ENCODE measurements around the gene MRPL53.
"Not testable (repeated sequence)": the region's sequence is repeated elsewhere in the genome, so short reads cannot be mapped to it uniquely, and the experiment has no call there.

The MRPL53 gene

GRCh38 chr2:74454654-74455511 is 17.6 kb downstream of the MRPL53 start, which contains the start of gene INO80B:
TSS of gene INO80B (plus strand) at chr2:74455087. CDS start at chr2:74455117, 30 bp downstream.
- peak; percentile 74 to 99 (median 93) for DNase-seq

GRCh38 chr2:74450570-74451190 is 21.8 kb downstream of the MRPL53 start:
- no peak for DNase-seq

- DNase-seq, result no peak
Measured at GRCh38 chr2:74448771-74449170, 23.7 kb downstream of the MRPL53 start.

GRCh38 chr2:74447230-74447999 is 25.1 kb downstream of the MRPL53 start:
- DNase-seq, result no peak

GRCh38 chr2:74444498-74445318 is 27.8 kb downstream of the MRPL53 start:
- DNase-seq, result no peak

GRCh38 chr2:74442483-74443297 is 29.8 kb downstream of the MRPL53 start:
- DNase-seq, result not testable (repeated sequence)

- DNase-seq, result peak in 6 of 51 donors; percentile 16 to 55 (median 26)
Measured at GRCh38 chr2:74441690-74442482, 30.6 kb downstream of the MRPL53 start, which contains the start of gene RTKN. TSS of gene RTKN (minus strand) at chr2:74441937. CDS start at chr2:74441816, 121 bp downstream.

- peak in 12 of 51 donors; percentile 19 to 62 (median 41) for DNase-seq
Measured at GRCh38 chr2:74441170-74441689, 31.2 kb downstream of the MRPL53 start.

GRCh38 chr2:74440378-74441169 is 31.9 kb downstream of the MRPL53 start:
- peak; percentile 33 to 96 (median 86) for DNase-seq

GRCh38 chr2:74439803-74440377 is 32.6 kb downstream of the MRPL53 start:
- DNase-seq, result peak in 50 of 51 donors; percentile 14 to 94 (median 82)

GRCh38 chr2:74439373-74439772 is 33.1 kb downstream of the MRPL53 start:
- DNase-seq, result peak in 2 of 51 donors; percentile 46 to 62

- no peak for DNase-seq
Measured at GRCh38 chr2:74438248-74438647, 34.2 kb downstream of the MRPL53 start.

- no peak for DNase-seq
Measured at GRCh38 chr2:74436848-74437695, 35.4 kb downstream of the MRPL53 start.

GRCh38 chr2:74436111-74436805 is 36.2 kb downstream of the MRPL53 start:
- no peak for DNase-seq

GRCh38 chr2:74430502-74430901 is 42.0 kb downstream of the MRPL53 start:
- DNase-seq, result no peak
